ENCODE measurements around the gene LRRTM2. TPM values are rescaled to one million over a fixed set of nuclear protein-coding genes. Genes with fewer than 3 reads are reported as not detected.

LRRTM2 gene
- total RNA-seq, 4 donors from 2014 or later, result 0.20 to 1.2 (median 0.86) TPM

GRCh38 chr5:138898742-138899141 lies 23.6 kb upstream of the LRRTM2 start:
- H3K36me3 ChIP-seq, result no peaks in the 10 kb centered on the region
- H3K4me1 ChIP-seq, result peaks cover 8 to 11% of the 10 kb centered on the region in 2 donors
- no peak overlapping the region for H3K27ac ChIP-seq
- no peaks in the 10 kb centered on the region for H3K9me3 ChIP-seq
- intact Hi-C loops (cut with DNase I), result no loop called here
- no peaks in the 10 kb centered on the region for H3K27me3 ChIP-seq
- WGBS, 2 donors, result 96 to 99% methylated on average over 2 of the region's 2 CpGs
- DNase-seq, result no peak
- TF ChIP-seq, protein P1, sequence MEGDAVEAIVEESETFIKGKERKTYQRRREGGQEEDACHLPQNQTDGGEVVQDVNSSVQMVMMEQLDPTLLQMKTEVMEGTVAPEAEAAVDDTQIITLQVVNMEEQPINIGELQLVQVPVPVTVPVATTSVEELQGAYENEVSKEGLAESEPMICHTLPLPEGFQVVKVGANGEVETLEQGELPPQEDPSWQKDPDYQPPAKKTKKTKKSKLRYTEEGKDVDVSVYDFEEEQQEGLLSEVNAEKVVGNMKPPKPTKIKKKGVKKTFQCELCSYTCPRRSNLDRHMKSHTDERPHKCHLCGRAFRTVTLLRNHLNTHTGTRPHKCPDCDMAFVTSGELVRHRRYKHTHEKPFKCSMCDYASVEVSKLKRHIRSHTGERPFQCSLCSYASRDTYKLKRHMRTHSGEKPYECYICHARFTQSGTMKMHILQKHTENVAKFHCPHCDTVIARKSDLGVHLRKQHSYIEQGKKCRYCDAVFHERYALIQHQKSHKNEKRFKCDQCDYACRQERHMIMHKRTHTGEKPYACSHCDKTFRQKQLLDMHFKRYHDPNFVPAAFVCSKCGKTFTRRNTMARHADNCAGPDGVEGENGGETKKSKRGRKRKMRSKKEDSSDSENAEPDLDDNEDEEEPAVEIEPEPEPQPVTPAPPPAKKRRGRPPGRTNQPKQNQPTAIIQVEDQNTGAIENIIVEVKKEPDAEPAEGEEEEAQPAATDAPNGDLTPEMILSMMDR (IDR thresholded peaks at IDR 0.05), result no peak
- TF ChIP-seq POLR2A (IDR thresholded peaks at IDR 0.05), result no peak
- H3K4me3 ChIP-seq (replicated peaks in 1 of 3), result no peak overlapping the region

DNA sequence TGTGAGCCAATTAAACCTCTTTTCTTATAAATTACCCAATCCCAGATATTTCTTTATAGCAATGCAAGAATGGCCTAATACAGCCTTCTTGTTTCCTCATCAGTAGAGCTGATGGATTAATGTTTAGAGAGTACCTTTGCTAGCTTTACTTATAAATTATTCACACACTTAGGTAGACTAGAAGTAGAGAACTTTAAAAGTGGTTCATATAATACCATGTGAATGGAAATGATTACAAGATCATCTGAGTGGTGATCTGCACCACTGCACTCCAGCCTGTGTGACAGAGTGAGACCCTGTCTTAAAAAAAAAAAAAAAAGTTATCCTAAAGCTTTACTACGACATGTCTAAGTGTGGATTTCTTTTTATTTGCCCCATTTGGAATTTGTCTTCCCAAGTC lies 23.2 kb upstream of the LRRTM2 start:
- intact Hi-C loops (cut with DNase I), result no loop called here
- no peak for TF ChIP-seq POLR2A (IDR thresholded peaks at IDR 0.05)
- TF ChIP-seq, protein P1 (IDR thresholded peaks at IDR 0.05), result no peak

DNA sequence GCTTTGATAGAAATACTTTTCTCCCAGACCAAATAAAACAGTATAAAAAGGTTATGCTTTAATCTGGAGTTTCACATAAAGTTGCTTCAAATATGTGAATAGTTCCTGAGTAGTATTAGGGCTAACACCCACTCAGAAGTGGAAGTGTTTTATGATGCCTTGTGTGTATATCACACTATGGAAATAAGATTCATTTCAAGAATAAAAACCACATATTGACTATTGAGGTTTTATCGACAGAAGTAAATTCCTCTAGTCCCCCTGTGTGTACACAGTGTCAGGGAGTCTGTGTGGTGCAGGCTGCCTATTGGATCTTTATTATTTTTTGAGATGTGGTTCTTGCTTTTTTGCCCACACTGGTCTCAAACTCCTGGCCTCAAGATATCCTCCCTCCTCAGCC lies 20.8 kb upstream of the LRRTM2 start:
- Histone ChIP-seq H3K27me3 (no peaks in the 10 kb centered on the region), H3K4me3 (replicated peaks in 1 of 3) (no peak overlapping the region), H3K36me3 (peaks cover 0 to 4% of the 10 kb centered on the region in 2 donors), H3K4me1 (peaks cover 0 to under 1% of the 10 kb centered on the region in 2 donors), H3K27ac (no peak overlapping the region), H3K9me3 (no peaks in the 10 kb centered on the region)
- WGBS, 2 donors, result 82 to 89% methylated on average over 1 of the region's 1 CpG
- intact Hi-C loops (cut with DNase I), result no loop called here
- DNase-seq, result no peak
- TF ChIP-seq POLR2A (IDR thresholded peaks at IDR 0.05), result no peak
- TF ChIP-seq, protein P1 (IDR thresholded peaks at IDR 0.05), result no peak

More for the DNA sequence above, 23.2 kb upstream of the LRRTM2 start:
- Histone ChIP-seq H3K9me3 (no peaks in the 10 kb centered on the region), H3K27ac (no peak overlapping the region), H3K4me3 (replicated peaks in 1 of 3) (no peak overlapping the region), H3K27me3 (no peaks in the 10 kb centered on the region), H3K4me1 (peaks cover 8 to 11% of the 10 kb centered on the region in 2 donors), H3K36me3 (no peaks in the 10 kb centered on the region)
- 91 to 94% methylated on average over 1 of the region's 1 CpG for WGBS, 2 donors
- DNase-seq, result no peak

DNA sequence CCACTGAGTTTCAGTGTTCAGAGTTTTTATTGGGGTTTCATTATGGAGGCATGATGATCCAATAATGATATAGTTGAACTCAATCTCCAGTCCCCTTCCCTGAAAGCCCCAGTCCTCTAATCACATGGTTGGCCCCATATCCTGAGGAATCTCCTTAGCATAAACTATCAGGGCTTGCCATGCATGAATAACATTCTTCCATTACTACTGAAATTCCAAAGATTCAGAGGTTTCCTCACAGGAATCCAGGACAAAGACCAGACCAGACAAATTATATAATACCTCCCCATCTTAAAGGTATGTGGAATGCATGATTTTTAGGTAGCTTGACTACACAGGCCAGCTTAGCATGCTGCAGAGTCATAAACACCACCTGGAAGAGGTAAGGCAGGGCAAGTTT lies 15.5 kb upstream of the LRRTM2 start:
- H3K9me3 ChIP-seq, result no peaks in the 10 kb centered on the region
- no peak for TF ChIP-seq POLR2A (IDR thresholded peaks at IDR 0.05)
- TF ChIP-seq, protein P1 (IDR thresholded peaks at IDR 0.05), result no peak
- intact Hi-C loops (cut with DNase I), result no loop called here
- H3K27me3 ChIP-seq, result no peaks in the 10 kb centered on the region
- peaks cover 21 to 23% of the 10 kb centered on the region in 2 donors for H3K36me3 ChIP-seq
- H3K4me3 ChIP-seq (replicated peaks in 1 of 3), result no peak overlapping the region
- DNase-seq, result no peak
- no peaks in the 10 kb centered on the region for H3K4me1 ChIP-seq
- H3K27ac ChIP-seq, result no peak overlapping the region

GRCh38 chr5:138889994-138890393 lies 14.9 kb upstream of the LRRTM2 start:
- TF ChIP-seq, protein P1 (IDR thresholded peaks at IDR 0.05), result no peak
- no peak for TF ChIP-seq POLR2A (IDR thresholded peaks at IDR 0.05)

More at GRCh38 chr5:138889994-138890393, 14.9 kb upstream of the LRRTM2 start:
- intact Hi-C loops (cut with DNase I), result no loop called here
- DNase-seq, result no peak
- Histone ChIP-seq H3K36me3 (peaks cover 21 to 23% of the 10 kb centered on the region in 2 donors), H3K4me1 (peaks cover 0 to 4% of the 10 kb centered on the region in 2 donors), H3K4me3 (replicated peaks in 1 of 3) (no peak overlapping the region), H3K9me3 (no peaks in the 10 kb centered on the region), H3K27ac (no peak overlapping the region), H3K27me3 (no peaks in the 10 kb centered on the region)
